Stromal cell of bone marrow (primary cell): ENCODE measurements around the gene ORC1.
"Not testable (repeated sequence)": the region's sequence is repeated elsewhere in the genome, so short reads cannot be mapped to it uniquely, and the experiment has no call there.

Experiments used
- DNase-seq: peaks from one replicate; pipeline ENCODE4 v3.0.0-alpha.2; 2012; ENCODE audit warnings: low read depth

ORC1 gene

DNA sequence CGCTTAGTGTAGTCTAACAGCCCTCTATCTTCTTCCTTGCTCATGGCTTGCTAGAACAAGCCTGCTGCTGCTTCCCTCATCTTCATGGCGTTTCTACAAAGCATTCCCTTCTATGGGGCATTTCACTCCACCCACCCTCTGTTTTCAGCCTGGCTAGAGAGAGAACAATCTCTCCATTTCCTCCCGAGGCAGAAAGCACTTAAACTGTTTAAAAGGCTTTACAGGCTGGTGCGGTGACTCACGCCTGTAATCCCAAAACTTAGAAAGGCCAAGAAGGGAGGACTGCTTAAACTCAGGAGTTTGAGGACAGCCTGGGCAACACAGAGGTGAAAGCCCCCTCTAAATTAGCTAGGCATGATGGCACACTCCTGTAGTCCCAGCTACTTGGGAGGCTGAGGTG is 17.8 kb downstream of the ORC1 start:
- no peak for DNase-seq

GRCh38 chr1:52385376-52385775 is 18.8 kb downstream of the ORC1 start:
- DNase-seq: no peak

- DNase-seq: not testable (repeated sequence)
Measured at GRCh38 chr1:52369851-52370250, 34.4 kb downstream of the ORC1 start.

DNA sequence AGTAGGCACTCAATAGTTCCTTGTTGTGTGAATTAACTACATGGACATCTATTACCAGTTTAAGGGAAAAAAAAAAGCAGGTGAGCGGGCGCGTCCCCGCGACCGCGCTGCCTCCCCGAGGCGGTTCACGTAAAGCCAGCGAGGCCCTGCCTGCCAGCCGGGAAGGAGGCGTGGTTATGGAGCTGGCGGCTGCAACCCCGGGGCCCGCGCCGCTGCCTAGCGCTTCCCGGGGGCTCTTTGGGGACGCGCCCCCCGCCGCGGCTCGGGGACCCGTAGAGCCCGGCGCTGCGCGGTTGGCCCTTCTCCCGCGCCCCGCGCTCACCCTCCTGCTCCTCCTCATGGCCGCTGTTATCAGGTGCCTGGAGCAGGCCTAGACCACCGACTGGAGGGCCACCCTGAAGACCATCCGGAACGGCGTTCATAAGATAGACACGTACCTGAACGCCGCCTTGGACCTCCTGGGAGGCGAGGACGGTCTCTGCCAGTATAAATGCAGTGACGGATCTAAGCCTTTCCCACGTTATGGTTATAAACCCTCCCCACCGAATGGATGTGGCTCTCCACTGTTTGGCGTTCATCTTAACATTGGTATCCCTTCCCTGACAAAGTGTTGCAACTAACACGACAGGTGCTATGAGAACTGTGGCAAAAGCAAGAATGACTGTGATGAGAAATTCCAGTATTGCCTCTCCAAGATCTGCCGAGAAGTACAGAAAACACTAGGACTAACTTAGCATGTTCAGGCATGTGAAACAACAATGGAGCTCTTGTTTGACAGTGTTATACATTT is 35.6 kb downstream of the ORC1 start:
- DNase-seq: no peak

- DNase-seq: no peak
Measured at GRCh38 chr1:52367272-52367671, 37.0 kb downstream of the ORC1 start.

- no peak for DNase-seq
Measured at GRCh38 chr1:52366517-52366827, 37.8 kb downstream of the ORC1 start.

GRCh38 chr1:52365746-52366516 is 38.3 kb downstream of the ORC1 start, which contains the start of gene CC2D1B:
TSS of gene CC2D1B (minus strand) at chr1:52366205. CDS start at chr1:52364620, 1,585 bp downstream.
- DNase-seq: peak; percentile 88

DNA sequence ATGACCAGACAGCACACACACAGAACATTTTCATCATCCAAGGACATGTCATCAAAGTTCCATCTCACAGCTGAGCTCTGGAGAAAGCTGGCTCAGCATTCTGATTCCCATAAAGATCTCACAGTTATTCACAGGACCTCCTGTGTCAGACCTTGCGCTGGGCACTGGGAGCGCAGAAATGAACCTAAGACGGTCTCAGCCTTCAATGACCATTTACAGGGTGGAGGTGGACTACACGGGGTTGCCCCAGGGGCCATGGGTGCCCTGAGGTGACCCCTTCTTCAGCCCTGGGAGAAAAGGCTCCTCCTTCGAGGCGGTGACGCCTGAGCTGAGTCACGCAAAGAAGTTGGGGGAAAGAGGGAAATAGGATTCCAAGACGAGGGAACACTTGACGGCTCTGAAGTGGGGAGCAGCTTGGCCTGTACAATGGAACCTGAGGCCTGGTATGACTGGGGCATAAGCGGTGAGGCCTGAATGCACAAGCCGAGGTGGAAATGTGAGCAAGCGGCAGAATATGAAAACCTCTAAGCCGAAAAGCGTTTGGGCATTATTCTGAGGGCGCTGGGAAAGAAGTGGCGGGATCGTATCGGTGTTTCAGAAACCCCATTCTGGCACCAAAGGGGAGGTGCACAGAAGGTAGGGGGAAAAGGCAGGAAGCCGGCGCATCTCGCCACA is 39.0 kb downstream of the ORC1 start:
- DNase-seq: peak; percentile 66

GRCh38 chr1:52364235-52364839 is 39.9 kb downstream of the ORC1 start:
- DNase-seq: no peak

DNA sequence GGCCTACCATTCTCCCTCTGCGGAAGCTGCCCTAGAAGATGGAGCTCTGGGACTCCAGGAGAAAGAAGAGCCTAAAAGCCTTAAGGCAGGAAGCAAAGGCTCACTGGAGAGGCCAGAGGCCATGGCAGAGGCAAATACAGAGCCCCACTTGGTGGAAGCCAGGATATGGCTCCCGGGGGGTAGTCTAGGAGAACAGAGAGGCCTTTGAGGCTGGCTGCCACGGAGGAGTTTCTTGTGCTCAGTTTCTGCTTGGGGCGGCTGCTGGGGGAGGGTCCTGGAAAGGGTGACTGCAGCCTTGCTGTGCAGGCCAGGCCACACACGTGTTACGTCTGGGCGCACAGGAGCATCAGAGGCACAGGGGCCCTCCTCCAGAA is 43.6 kb downstream of the ORC1 start:
- DNase-seq: no peak

GRCh38 chr1:52359676-52360594 is 44.3 kb downstream of the ORC1 start:
- no peak for DNase-seq

DNA sequence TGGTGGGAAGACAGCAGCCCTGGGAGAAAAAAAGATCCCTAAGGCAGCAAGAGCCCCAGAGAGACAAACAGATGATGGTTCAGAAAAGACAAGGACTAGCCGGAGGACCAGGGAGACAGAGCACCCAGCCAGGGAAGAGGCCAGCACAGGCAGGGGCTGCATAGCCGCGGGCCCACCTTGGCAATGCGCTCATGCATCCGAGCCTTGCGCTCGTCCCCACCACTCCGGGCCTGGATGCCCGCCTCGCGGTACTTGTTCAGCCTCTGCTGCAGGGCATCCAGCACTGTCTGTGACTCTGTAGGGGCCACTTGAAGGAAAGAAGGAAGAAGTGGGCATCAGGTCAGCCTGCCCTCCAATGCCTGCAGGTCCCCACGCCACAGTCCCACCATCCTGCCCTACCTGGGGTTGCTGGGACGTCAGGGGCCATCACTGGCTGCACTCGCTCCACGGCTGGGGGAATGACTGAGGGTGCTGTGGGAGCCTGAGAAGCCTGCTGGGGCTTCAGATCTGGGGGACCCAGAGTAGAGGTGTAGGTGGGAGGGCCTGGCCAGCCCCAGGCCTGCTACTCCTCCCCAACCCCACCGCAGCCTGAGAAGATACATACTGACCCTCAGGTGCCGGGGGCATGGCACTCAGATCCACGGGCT is 45.2 kb downstream of the ORC1 start:
- no peak for DNase-seq

DNA sequence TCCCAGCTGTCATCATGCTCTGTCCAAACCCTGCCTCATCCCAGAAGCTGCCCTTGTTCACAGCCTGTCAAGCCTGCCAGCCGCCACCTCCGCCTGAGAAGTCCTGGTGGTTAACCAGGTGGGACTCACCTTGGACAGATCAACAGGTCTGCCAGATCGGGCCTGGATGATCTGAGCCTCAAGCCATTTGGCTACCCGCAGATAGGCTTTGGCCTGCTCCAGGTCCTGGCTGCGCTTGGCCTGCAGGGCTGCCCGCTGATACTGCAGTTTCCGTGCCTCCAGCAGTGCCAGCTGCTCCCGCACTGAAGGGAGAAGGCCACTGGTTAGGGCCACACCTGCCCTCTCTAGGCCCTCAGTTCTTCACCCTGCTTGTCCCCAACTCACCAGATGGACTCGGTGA is 46.8 kb downstream of the ORC1 start:
- DNase-seq: no peak

DNA sequence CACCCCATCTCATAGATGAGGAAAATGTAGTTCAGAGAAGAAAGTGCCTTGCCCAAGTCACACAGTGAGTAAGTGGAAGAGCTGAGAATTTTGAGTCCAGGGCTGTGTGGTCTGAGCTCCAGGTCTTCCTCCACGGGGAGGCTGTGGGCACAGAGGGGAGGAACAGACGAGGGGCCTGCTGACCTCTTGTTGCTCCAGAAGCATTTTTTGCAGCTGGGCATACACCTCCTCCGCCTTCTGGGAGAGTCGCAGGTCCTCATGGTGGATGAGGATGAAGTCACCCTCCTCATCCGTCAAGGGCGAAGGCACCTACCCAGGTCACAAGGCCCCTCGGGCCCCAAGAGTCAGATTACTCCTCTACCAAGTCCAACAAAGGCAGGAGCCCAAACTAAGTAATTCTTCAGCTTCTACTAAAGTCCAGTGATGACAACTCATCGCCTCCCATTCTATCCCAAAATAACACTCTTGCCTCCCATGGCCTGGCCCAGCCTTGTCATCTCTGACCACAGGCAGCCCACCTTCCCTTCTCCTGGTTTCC is 47.3 kb downstream of the ORC1 start:
- DNase-seq: no peak

DNA sequence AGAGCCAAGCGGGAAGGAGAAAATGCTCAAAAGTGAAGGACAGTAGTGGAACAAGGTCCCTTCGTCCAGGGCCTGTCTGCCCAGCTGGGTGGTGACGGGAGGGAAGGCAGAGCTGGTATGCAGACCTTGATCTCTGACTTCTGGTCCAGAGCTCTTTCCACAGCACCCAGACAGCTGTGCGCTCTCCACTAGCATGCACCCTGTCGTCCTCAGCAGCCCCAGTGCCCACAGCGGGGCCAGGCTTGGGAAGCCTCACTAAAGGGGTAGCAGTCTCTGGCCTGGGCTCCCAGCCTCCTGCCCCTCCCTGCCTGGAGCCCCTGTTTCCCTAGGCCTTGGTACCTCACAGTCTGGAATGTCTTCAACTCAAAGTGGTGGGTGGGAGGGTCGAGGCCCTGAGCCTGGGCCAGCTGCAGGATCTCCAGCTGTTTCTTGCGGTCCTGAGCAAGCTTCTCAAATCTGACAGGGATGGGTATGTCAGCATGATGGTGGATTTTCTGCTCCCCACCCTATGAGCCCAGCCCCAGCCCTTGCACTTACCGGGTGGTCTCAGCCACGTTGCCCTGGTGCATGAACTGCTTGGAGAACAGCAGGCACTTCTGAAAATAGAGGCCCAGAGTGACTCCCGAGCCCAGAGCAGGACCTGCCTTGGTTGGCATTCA is 48.2 kb downstream of the ORC1 start:
- no peak for DNase-seq

GRCh38 chr1:52355436-52355835 is 48.8 kb downstream of the ORC1 start:
- no peak for DNase-seq

- DNase-seq: no peak
Measured at GRCh38 chr1:52352690-52353089, 51.5 kb downstream of the ORC1 start.

DNA sequence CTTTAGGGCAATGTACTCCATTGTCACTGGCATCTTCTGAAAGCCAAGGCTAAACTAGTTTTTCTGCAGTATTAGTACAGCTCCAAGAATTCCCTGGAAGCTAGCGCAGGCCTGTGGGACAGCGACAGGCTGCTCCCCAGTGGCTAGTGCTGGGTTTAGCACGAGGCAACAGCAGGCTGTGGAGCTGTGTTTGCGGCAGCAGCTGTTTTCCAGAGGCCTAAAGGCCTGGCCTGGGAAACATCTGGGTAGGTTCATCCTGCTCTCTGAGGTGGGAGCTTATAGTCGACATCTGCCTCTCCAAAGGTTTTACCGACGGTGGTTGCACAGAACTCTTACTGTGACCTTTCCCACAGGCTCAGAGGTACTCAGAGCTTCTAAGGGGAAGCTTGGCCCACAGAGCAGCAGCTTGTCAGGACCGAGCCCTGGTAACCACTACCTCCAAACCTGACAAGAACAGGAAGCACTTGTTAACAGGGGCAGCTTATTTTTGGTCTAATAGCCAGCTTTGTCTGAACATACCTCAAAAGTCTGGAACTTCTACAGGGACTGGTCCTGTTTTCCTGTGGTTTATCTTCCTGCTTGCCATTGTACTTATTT is 55.4 kb downstream of the ORC1 start:
- no peak for DNase-seq

GRCh38 chr1:52346653-52347052 is 57.6 kb downstream of the ORC1 start:
- DNase-seq: no peak

GRCh38 chr1:52345252-52345651 is 59.0 kb downstream of the ORC1 start:
- no peak for DNase-seq
